ENCODE measurements around the gene PDE2A.

Gene PDE2A

DNA sequence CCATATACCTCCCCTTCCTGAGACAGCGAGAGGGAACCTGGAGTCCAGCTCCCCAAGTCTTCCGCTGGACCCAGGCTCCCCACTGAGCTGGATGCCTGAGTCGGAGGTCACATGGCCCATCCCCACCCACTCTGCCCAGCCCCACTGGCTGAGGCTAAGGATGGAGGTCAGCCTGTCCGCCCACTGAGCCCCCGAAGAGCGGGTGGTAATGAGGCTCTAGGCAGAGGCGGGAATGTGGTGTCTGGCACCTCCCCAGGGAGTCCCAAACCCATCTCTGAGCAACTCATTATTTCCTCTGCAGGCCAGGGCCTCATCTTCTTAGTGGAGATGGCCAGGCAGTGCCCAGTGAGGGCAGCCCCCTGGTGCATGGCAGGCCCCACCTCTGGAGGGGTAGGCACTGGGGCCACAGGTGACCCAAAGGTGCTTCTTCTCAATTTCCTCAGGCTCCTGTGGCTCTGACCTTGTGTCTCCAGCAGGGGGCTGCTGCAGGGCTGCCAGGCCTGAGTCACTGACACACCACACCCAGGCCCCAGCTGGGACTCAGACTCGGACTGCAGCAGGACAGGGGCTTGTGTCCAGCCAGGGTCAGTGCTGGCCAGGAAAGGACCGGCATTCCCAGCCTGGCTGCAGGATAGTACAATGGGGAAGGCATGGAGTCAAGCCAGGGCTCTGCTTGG is 10.2 kb upstream of the PDE2A start:
- no peak for DNase-seq (ENCODE audit: low read depth, low spot score)

- no peak for DNase-seq (ENCODE audit: low read depth, low spot score)
Measured at GRCh38 chr11:72683782-72684200, 9.6 kb upstream of the PDE2A start.

DNA sequence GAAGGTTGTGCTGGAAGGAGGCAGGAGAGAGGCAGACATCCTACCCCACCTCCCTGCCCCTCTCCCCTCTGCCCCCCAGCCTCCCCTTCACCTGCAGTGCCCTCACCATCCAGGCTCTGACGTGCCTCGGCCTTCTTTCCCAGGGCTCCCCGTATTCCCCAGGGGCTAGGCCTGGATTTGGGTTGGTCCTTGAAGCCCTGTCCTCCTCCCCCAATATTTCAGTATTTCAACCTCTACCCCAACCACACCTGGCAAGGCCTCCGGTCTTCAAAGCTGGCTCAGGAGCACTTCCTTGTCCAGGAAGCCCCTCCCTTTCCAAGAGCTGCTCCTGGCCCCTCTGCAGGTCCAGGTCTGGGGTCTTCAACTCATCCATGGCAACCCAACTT is 8.6 kb upstream of the PDE2A start:
- DNase-seq (ENCODE audit: low read depth, low spot score): no peak

GRCh38 chr11:72682238-72682857 is 8.1 kb upstream of the PDE2A start:
- DNase-seq (ENCODE audit: low read depth, low spot score): no peak

DNA sequence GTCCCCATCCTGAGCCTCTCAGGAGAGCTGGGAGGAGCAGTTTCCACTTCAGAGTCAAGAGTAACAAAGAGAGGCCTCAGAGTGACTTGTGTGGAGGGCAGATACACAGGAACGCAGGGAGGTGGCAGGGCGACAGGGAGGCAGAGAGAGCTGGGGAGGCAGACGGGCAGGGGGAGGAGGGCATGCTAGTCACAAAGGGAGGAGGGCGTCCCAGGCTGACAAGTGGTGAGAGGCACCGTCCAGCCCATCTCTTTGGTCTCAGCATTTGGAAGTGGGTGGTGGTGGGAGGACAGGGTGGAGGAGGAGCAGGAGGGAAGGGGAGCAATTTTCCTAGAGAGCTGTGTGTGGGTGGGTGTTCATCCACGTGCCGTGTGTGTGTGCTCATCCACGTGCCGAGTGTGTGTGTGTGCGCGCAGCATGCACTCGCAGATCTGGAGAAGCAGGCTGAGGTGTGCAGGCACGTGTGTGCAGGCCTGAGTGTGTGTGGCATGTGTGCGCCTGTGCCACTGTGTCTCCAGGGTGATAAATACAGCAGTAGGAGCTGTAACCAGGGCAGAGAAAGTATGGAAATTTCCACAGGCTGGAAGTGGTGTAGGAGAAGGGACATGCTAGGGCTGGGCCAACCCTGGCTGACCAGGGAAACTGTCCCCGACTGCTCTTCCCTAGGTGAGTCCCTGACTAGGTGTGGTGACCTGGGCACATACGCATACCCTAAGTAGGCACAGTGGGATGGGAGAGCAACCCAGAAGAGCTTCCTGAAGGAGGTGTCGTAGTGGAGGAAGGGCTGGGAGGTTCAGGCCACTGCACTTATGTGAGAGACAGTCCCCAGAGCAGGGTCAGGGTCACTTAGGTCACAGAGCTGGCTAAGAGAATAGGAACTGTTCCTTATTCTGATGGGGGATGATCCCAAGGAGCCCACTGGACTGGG is 7.3 kb upstream of the PDE2A start:
- DNase-seq (ENCODE audit: low read depth, low spot score): no peak

DNA sequence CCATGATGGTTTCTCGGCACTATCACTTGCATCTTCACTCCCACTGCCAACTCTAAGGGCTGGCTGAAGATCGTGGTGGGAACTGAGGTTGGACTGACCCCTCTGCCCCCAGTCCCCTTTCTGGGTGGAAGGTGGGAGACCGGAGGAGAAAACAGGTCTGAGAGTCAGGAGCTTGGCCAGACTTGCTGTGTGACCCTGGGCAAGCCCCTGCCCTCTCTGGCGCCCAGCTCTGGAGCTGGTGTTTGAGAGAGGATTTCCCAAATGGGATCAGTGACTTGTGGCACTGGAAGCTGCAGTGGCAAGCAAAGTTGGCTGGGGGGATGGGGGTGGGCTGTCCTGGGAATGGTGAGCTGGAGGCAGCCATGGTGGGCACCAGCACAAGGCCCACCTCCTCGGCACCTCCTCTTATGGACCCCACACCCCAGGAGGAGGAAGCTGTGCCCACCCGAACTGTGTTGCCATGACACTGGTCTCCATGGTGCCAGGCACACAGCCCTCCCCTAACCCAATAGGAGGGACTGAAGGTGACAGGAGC is 6.5 kb upstream of the PDE2A start:
- no peak for DNase-seq (ENCODE audit: low read depth, low spot score)

- DNase-seq (ENCODE audit: low read depth, low spot score): no peak
Measured at GRCh38 chr11:72679869-72680268, 5.6 kb upstream of the PDE2A start.

- no peak for DNase-seq (ENCODE audit: low read depth, low spot score)
Measured at GRCh38 chr11:72678524-72678923, 4.3 kb upstream of the PDE2A start.

DNA sequence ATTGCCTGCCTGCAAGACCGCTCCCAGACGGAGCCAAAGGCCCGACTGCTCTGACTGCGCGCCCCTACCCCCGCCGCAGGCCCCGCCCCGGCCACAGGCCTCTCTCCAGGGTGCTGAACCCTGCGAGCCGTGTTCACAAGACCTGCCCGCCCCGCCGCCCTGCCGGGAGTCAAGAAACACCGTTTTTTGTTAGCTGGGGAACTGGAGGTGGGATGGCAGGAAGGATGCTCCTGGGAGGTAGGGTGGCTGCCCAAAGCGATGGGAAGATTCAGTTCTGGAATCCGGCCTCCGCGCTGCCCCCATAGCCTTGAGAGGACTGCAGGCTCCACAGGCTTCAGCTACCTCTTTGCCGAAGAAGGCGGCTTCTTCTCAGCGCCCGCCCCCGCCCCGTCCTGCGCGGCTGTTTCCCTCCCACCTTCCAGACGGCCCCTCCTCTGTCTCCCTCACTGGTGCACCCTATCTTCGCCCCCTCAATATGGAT is 2.7 kb upstream of the PDE2A start:
- DNase-seq (ENCODE audit: low read depth, low spot score): no peak

DNA sequence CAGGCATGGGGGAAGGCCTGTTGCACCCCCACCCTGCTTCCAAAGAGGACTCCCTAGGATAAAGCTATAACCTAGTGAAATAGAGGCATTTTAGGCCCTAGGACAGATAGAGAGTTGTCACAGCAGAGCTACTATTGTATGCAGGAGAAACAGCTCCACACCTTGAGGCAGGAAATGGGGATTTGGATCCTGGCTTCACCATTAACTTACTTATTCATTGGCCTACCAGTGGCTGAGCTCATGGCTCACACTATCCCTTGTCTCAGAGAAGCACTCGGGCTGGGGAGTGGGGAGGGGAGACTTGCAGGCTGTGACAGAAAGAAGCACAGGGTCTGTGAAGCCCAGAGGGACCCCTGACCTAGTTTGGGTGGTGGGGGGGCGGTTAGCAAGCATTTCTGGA is 999 bp upstream of the PDE2A start:
- DNase-seq (ENCODE audit: low read depth, low spot score): no peak

DNA sequence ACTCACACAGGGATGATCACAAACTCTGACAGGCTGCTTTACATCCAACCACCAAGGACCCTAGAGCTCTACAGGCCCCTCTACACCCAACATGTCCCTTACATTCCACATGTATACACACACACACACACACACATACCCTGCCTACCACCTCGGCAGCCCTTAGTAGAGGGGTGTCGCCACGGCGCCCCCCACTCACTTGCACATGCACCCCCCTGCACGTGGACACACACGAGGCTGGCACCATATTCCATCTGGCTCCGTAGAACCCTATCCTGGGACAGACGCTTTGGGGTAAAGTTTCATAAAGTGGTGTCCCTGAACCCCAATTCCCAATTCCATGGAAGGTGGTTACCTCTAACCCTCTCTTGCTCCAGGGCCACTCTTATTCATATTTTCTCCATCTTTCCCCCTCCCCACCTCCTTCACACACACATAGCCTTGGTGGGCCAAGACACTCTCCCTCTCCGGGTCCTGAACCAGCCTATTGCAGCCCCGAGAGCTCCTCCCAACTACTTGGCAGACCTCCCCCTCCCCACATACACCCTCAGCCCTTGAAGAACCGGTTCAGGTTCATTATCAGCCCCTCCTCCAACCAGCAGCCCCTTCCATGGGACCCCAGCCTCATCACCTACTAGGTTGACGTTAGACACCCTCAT is 809 bp downstream of the PDE2A start:
- DNase-seq (ENCODE audit: low read depth, low spot score): no peak

DNA sequence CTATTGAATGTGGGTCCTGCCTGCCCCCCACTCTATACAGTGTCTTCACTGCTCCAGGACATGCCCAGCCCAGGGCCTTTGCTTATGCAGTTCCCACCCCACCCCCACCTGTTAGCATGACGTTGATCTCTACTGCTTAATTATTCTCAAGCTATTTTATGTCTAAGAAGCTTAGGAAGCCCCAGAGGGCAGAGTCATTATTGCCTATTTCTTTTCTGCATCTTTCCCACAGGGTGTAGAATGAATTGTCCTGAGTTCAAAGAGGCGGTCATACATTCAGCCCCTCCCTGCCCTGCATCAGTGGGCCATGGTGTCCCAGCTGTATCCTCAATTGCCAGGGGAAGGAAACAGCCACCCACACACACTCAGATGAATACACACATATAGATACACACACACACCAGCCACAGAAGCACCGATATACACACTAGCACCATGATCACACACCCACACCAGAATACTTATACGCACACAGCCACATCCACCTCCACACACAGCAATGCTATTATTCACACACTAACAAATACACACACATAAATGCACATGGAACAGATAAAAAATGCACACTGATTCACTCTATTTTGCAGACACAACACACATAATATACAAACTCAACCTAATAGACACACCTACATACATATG is 1.5 kb downstream of the PDE2A start:
- no peak for DNase-seq (ENCODE audit: low read depth, low spot score)

- DNase-seq (ENCODE audit: low read depth, low spot score): no peak
Measured at GRCh38 chr11:72671152-72672099, 2.8 kb downstream of the PDE2A start.

GRCh38 chr11:72670041-72670440 is 4.2 kb downstream of the PDE2A start:
- no peak for DNase-seq (ENCODE audit: low read depth, low spot score)

- no peak for DNase-seq (ENCODE audit: low read depth, low spot score)
Measured at GRCh38 chr11:72669527-72669926, 4.7 kb downstream of the PDE2A start.

DNA sequence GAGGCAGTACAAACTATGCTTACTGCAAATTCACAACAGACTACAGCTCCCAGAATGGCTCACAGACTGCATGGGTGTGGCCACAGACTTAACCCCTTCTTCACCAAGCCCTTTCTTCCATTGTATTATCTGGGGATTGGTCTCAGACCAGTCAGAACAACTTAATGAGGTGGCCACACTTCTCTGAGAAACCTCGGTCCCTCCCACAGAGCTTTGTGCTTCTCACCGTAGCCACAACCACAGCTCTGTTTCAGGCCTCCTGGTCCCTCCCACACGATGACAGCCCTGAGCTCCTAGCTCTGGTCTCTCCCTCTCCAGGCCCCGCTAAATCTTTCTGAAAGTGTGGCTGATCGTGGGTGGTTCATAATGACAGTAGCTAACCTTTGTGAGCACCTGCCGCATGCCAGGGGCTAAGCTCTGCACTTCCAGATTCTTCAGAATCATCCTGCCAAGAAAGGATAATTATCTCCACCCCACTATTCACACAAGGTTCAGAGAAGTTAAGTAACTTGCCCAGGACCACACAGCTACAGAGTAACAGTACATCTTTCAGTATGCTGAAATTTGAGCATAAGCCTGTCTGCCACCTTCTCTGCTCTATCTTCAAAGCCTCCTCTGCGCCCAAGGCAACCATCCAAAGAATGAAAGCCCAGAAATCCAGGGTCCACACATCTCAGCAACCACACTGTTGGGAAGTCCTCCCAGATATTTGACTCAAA is 5.4 kb downstream of the PDE2A start:
- no peak for DNase-seq (ENCODE audit: low read depth, low spot score)

DNA sequence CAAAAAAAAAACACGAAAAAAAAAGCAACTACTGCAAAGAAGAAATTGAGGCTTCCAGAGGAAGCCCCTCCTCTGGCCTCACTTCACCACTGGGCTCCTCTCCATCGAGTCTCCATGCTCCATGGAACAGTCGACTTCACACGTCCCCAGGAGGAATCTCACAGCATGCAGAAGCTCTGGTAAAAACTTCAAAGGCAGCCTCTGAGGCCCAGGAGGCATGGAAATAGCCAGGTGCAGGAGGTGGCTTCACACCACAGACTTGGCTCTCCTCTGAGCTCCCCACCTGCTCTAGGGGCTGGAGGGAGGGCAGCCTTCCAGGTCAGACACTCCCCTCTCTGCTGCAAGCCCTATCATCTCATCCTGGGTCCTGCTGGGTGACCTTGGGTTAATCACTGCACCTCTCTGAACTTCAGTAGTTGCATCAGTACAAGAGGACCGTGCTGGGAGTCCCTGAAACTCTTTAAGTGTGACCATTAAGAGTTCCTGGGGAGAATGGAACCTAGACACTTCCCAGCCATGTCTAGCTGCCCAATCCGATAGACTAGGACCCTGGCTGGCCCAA is 8.2 kb downstream of the PDE2A start:
- DNase-seq (ENCODE audit: low read depth, low spot score): no peak

- no peak for DNase-seq (ENCODE audit: low read depth, low spot score)
Measured at GRCh38 chr11:72662036-72662435, 12.2 kb downstream of the PDE2A start.

- no peak for DNase-seq (ENCODE audit: low read depth, low spot score)
Measured at GRCh38 chr11:72661486-72661885, 12.7 kb downstream of the PDE2A start.

Data from smooth muscle cell of the brain vasculature (primary cell).